Natural killer cell (primary cell): ENCODE data around the gene NAA15. TPM values are rescaled to one million over a fixed set of nuclear protein-coding genes. Genes with fewer than 3 reads are reported as not detected.

Experiments used
- ATAC-seq, 3 donors: fragments of 150-1000 bp in 2 of 3; fragments of 200-7000 bp in 1 of 3; cut with Tn5 transposase; 1 replicate in 1 of 3; 2 replicates in 2 of 3; pipeline ENCODE4 v1.10.0; 2021; ENCODE audit warnings: mild to moderate bottlenecking in 2 of 3, moderate library complexity in 2 of 3
- DNase-seq, 2 donors: peaks; one replicate each; pipeline versions ENCODE4 v3.0.0 to v3.0.0-alpha.2; 2013 to 2021; ENCODE audit warnings: mixed read lengths in 1 of 2
- H3K27ac ChIP-seq: one replicate; pipeline ENCODE4 v1.5.1; 2013; ENCODE audit warnings: mild to moderate bottlenecking, low read length
- H3K27me3 ChIP-seq: one replicate; pipeline ENCODE4 v1.6.1; 2013; ENCODE audit warnings: low read length; ENCODE audit not compliant: control insufficient read depth, insufficient read depth
- H3K36me3 ChIP-seq: one replicate; pipeline ENCODE4 v1.6.1; 2013; ENCODE audit warnings: low read length; ENCODE audit not compliant: control insufficient read depth, insufficient read depth
- H3K4me1 ChIP-seq: one replicate; pipeline ENCODE4 v1.6.1; 2013; ENCODE audit warnings: low read length; ENCODE audit not compliant: control insufficient read depth, insufficient read depth
- H3K4me3 ChIP-seq: one replicate; pipeline ENCODE4 v1.5.1; 2013; ENCODE audit warnings: low read length
- H3K9me3 ChIP-seq: one replicate; pipeline ENCODE4 v1.6.1; 2013; ENCODE audit warnings: low read length; ENCODE audit not compliant: control insufficient read depth, insufficient read depth
- H3K27ac Mint-ChIP-seq, 2 donors: one replicate each; pipeline ENCODE4 v1.8.0; 2022; ENCODE audit warnings: mild to moderate bottlenecking in 2 of 2, mixed read lengths in 2 of 2, moderate library complexity in 1 of 2
- H3K27me3 Mint-ChIP-seq, 2 donors: one replicate each; pipeline ENCODE4 v1.8.0; 2022; ENCODE audit warnings: low read depth in 2 of 2, mixed read lengths in 2 of 2
- H3K36me3 Mint-ChIP-seq: one replicate; pipeline ENCODE4 v1.8.0; 2022; ENCODE audit warnings: mixed read lengths
- H3K4me1 Mint-ChIP-seq, 2 donors: one replicate each; pipeline ENCODE4 v1.8.0; 2022; ENCODE audit warnings: mixed read lengths in 2 of 2
- H3K4me3 Mint-ChIP-seq: one replicate; pipeline ENCODE4 v1.8.0; 2022; ENCODE audit warnings: mild to moderate bottlenecking, moderate library complexity, mixed read lengths
- H3K9me3 Mint-ChIP-seq, 2 donors: one replicate each; pipeline ENCODE4 v1.8.0; 2022; ENCODE audit warnings: mixed read lengths in 2 of 2
- CTCF ChIP-seq: fragments of 200-600 bp; IDR thresholded peaks from one replicate; pipeline ENCODE4 v1.8.0; 2022; ENCODE audit warnings: antibody characterized with exemption
- WGBS: methylation state at CpG from one replicate; pipeline ENCODE4 v1.1.7; 2013; ENCODE audit warnings: missing lambda C conversion rate; ENCODE audit not compliant: insufficient coverage; 5-methylcytosine and 5-hydroxymethylcytosine counted together
- intact Hi-C: fragments of 100-400 bp; cut with micrococcal nuclease; formaldehyde crosslinking; loops from one replicate; pipeline ENCODE4 v1.14.2; 2022
- total RNA-seq, 4 donors: library from RNA; stranded (reverse); fragments of 120-200 nt in 1 of 4; gene quantifications; one replicate each; pipeline versions ENCODE4 v1.2.3 to v1.2.4, GENCODE V29; 2013 to 2022

NAA15 gene
- total RNA-seq, 3 donors from 2014 or later (not counting 1 experiment from before 2014, with no cell fraction given) = 56.7 to 66.3 (median 61.9) TPM

- H3K36me3 Mint-ChIP-seq = no peaks in the 10 kb centered on the region
- no peak overlapping the region for H3K27ac ChIP-seq
- no CpG with 5 or more reads among the region's 1 CpG for whole genome bisulfite sequencing
- DNase-seq = no peak
- TF ChIP-seq CTCF = no peak
- H3K4me3 ChIP-seq = no peak overlapping the region
- H3K27ac Mint-ChIP-seq = no peak overlapping the region
- H3K4me1 Mint-ChIP-seq = peaks cover 12 to 13% of the 10 kb centered on the region in 2 donors
- H3K4me3 Mint-ChIP-seq = no peak overlapping the region
- H3K9me3 ChIP-seq = no peaks in the 10 kb centered on the region
- H3K4me1 ChIP-seq = peaks cover 11% of the 10 kb centered on the region
- H3K36me3 ChIP-seq = no peaks in the 10 kb centered on the region
- intact Hi-C loops = no loop called here
- no peak for ATAC-seq
- no peaks in the 10 kb centered on the region for H3K9me3 Mint-ChIP-seq
- peaks cover 19 to 24% of the 10 kb centered on the region in 2 donors for H3K27me3 Mint-ChIP-seq
- H3K27me3 ChIP-seq = peaks cover 33% of the 10 kb centered on the region
These were observed 26.5 kb upstream of the NAA15 start for GRCh38 chr4:139274790-139275189.

- DNase-seq (no peak), ATAC-seq (no peak)
- Histone ChIP-seq H3K27ac (no peak overlapping the region), H3K27me3 (peaks cover 38% of the 10 kb centered on the region), H3K9me3 (no peaks in the 10 kb centered on the region), H3K4me1 (peaks cover 17% of the 10 kb centered on the region), H3K4me3 (no peak overlapping the region), H3K36me3 (no peaks in the 10 kb centered on the region)
- Mint-ChIP-seq H3K36me3 (no peaks in the 10 kb centered on the region), H3K27me3 (peaks cover 24 to 29% of the 10 kb centered on the region in 2 donors), H3K9me3 (no peaks in the 10 kb centered on the region), H3K4me3 (no peak overlapping the region), H3K27ac (no peak overlapping the region), H3K4me1 (peaks cover 17 to 18% of the 10 kb centered on the region in 2 donors)
- intact Hi-C loops = no loop called here
- WGBS = 89% methylated on average over 3 of the region's 4 CpGs
- TF ChIP-seq CTCF = no peak
These were observed 26.0 kb upstream of the NAA15 start for GRCh38 chr4:139275281-139275735.

GRCh38 chr4:139278485-139278884 is 22.8 kb upstream of the NAA15 start:
- TF ChIP-seq CTCF = no peak
- ATAC-seq = no peak
- Histone ChIP-seq H3K4me3 (no peak overlapping the region), H3K27me3 (peaks cover 41% of the 10 kb centered on the region), H3K27ac (no peak overlapping the region), H3K9me3 (no peaks in the 10 kb centered on the region), H3K36me3 (no peaks in the 10 kb centered on the region), H3K4me1 (peaks cover 17% of the 10 kb centered on the region)
- H3K4me1 Mint-ChIP-seq = peaks cover 19% of the 10 kb centered on the region in 2 donors
- no peak for DNase-seq
- no peaks in the 10 kb centered on the region for H3K9me3 Mint-ChIP-seq
- peaks cover 32 to 41% of the 10 kb centered on the region in 2 donors for H3K27me3 Mint-ChIP-seq
- no peaks in the 10 kb centered on the region for H3K36me3 Mint-ChIP-seq
- H3K27ac Mint-ChIP-seq = no peak overlapping the region
- 81% methylated on average over 11 of the region's 16 CpGs for WGBS
- intact Hi-C loops = no loop called here
- H3K4me3 Mint-ChIP-seq = peak overlapping the region; percentile 86
